Mammary epithelial cell (primary cell): ENCODE measurements around the gene GPR137B.

Experiments
- CTCF ChIP-seq, 2 donors: IDR thresholded peaks in 1 of 2; conservative IDR thresholded peaks in 1 of 2; 2 replicates each; pipeline ENCODE4 v1.5.1; 2011 to 2012; ENCODE audit warnings: inconsistent platforms in 2 of 2, low read length in 2 of 2, mild to moderate bottlenecking in 2 of 2, control low read depth in 1 of 2, low read depth in 1 of 2; ENCODE audit not compliant: insufficient read depth in 1 of 2; ENCODE audit errors: extremely low read depth in 1 of 2
- EZH2 ChIP-seq: IDR thresholded peaks from 2 replicates; pipeline ENCODE4 v1.6.1; 2012; ENCODE audit warnings: low read length, inconsistent platforms, borderline replicate concordance

GRCh38 chr1:236144033-236144432, 1.7 kb downstream of the GPR137B start:
- no peak for TF ChIP-seq EZH2
- TF ChIP-seq CTCF (conservative IDR thresholded peaks at IDR 0.05 in 1 of 2, IDR thresholded peaks at IDR 0.05 in 1 of 2; ENCODE audit: extremely low read depth in 1 of 2, insufficient read depth in 1 of 2, low read depth in 1 of 2, low read length in 2 of 2) = no peak
